ENCODE measurements around the gene TLX1.

TLX1 gene

GRCh38 chr10:101112799-101113594 lies 18.1 kb upstream of the TLX1 start:
- DNase-seq, result no peak

GRCh38 chr10:101113890-101114403 lies 17.2 kb upstream of the TLX1 start:
- no peak for DNase-seq

- DNase-seq, result peak; percentile 50 to 59 (median 57)
These were observed 16.5 kb upstream of the TLX1 start for GRCh38 chr10:101114646-101115045.

- no peak for DNase-seq
These were observed 14.3 kb upstream of the TLX1 start for GRCh38 chr10:101116754-101117153.

- DNase-seq, result no peak
These were observed 13.1 kb upstream of the TLX1 start for GRCh38 chr10:101118031-101118430.

GRCh38 chr10:101120520-101120883 lies 10.6 kb upstream of the TLX1 start:
- DNase-seq, result no peak

- peak in 1 of 3 donors; percentile 20 for DNase-seq
These were observed 10.0 kb upstream of the TLX1 start for GRCh38 chr10:101120884-101121653.

- no peak for DNase-seq
These were observed 9.5 kb upstream of the TLX1 start for GRCh38 chr10:101121654-101122031.

- no peak for DNase-seq
These were observed 8.6 kb upstream of the TLX1 start for GRCh38 chr10:101122270-101123084.

GRCh38 chr10:101123085-101123814 lies 7.8 kb upstream of the TLX1 start:
- no peak for DNase-seq

GRCh38 chr10:101123815-101124617 lies 7.1 kb upstream of the TLX1 start:
- DNase-seq, result no peak

GRCh38 chr10:101124933-101125332 lies 6.2 kb upstream of the TLX1 start:
- DNase-seq, result no peak

GRCh38 chr10:101126684-101127628 lies 4.1 kb upstream of the TLX1 start:
- no peak for DNase-seq

- DNase-seq, result no peak
These were observed 959 bp upstream of the TLX1 start for GRCh38 chr10:101130141-101130540.

- DNase-seq, result no peak
These were observed 999 bp downstream of the TLX1 start for GRCh38 chr10:101131962-101132635.

GRCh38 chr10:101132636-101133473 lies 1.8 kb downstream of the TLX1 start:
- no peak for DNase-seq

- DNase-seq, result no peak
These were observed 2.6 kb downstream of the TLX1 start for GRCh38 chr10:101133489-101134298.

All from suppressor macrophage treated with lipopolysaccharide for 1 hour (primary cell).